HEK293T (cell line): ENCODE results near the gene ABCD4.

ENCODE experiments used
- BHLHE40 ChIP-seq: fragments of 450-650 bp; IDR thresholded peaks from 2 replicates; pipeline ENCODE4 v1.6.1; 2016; ENCODE audit warnings: mild to moderate bottlenecking, moderate library complexity, borderline replicate concordance
- CTBP1 ChIP-seq: fragments of 450-650 bp; IDR thresholded peaks from 2 replicates; pipeline ENCODE4 v1.6.1; 2016; ENCODE audit warnings: borderline replicate concordance
- FOXK2 ChIP-seq: fragments of 450-650 bp; IDR thresholded peaks from 2 replicates; pipeline ENCODE4 v1.6.1; 2016; ENCODE audit warnings: mild to moderate bottlenecking
- FOXM1 ChIP-seq: fragments of 450-650 bp; IDR thresholded peaks from 2 replicates; pipeline ENCODE4 v1.6.1; 2017; ENCODE audit warnings: mild to moderate bottlenecking, borderline replicate concordance
- HDGF ChIP-seq: fragments of 450-650 bp; IDR thresholded peaks from 2 replicates; pipeline ENCODE4 v1.6.1; 2017; ENCODE audit warnings: antibody characterized with exemption, borderline replicate concordance
- SP1 ChIP-seq: fragments of 450-650 bp; IDR thresholded peaks from 2 replicates; pipeline ENCODE4 v1.6.1; 2017
- TARDBP ChIP-seq: fragments of 450-650 bp; IDR thresholded peaks from 2 replicates; pipeline ENCODE4 v1.6.1; 2016
- ZNF384 ChIP-seq: fragments of 450-650 bp; IDR thresholded peaks from 2 replicates; pipeline ENCODE4 v1.6.1; 2016

DNA sequence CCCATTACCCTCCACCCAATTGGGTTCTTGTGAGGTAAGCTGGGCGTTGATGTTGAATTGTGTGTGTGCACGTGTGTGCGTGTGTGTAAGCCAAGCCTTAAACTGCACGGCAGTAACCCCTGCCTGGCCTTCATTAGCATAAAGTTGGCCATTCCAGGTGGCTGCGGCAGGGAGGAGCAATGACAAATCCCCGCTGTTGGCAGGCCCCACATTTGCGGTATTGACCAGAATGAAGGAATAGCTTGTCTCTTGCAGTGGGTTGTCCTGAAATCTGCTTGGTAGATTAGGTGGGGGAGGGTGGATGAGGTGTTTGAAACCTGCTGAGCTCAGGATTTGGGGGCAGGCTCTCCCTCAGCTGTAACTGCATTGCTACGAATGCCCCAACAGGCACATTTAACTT is 56.2 kb downstream of the ABCD4 start:
- TF ChIP-seq BHLHE40, result no peak
- TF ChIP-seq FOXM1, result no peak
- no peak for TF ChIP-seq SP1
- no peak for TF ChIP-seq HDGF
- TF ChIP-seq CTBP1, result no peak
- TF ChIP-seq ZNF384, result no peak
- TF ChIP-seq FOXK2, result no peak
- no peak for TF ChIP-seq TARDBP
